GM18858 (cell line): ENCODE results near the gene HAUS5.
"Not testable (repeated sequence)": the region's sequence is repeated elsewhere in the genome, so short reads cannot be mapped to it uniquely, and the experiment has no call there.

ENCODE experiments used
- ATAC-seq: cut with Tn5 transposase; IDR thresholded peaks from one replicate; pipeline ENCODE4 v1.9.1; 2021; ENCODE audit not compliant: unreplicated experiment

HAUS5 gene

GRCh38 chr19:35642312-35642711 lies 29.8 kb downstream of the HAUS5 start:
- no peak for ATAC-seq

GRCh38 chr19:35642798-35643254 lies 30.3 kb downstream of the HAUS5 start:
- no peak for ATAC-seq

- no peak for ATAC-seq
These were observed 31.0 kb downstream of the HAUS5 start for GRCh38 chr19:35643255-35644205.

- peak; percentile 47 for ATAC-seq
These were observed 31.9 kb downstream of the HAUS5 start for GRCh38 chr19:35644206-35644986.

- ATAC-seq = no peak
These were observed 32.6 kb downstream of the HAUS5 start for GRCh38 chr19:35644987-35645679.

- ATAC-seq = no peak
These were observed 33.4 kb downstream of the HAUS5 start for GRCh38 chr19:35645680-35646511.

- peak; percentile 69 for ATAC-seq
These were observed 35.8 kb downstream of the HAUS5 start, which contains the start of gene COX6B1 for GRCh38 chr19:35648017-35648961. Gene COX6B1, plus strand, starts transcription at chr19:35648323. Its CDS starts 2,921 bp downstream, at chr19:35651244.

GRCh38 chr19:35650581-35650980 lies 38.0 kb downstream of the HAUS5 start:
- no peak for ATAC-seq

GRCh38 chr19:35654828-35655227 lies 42.3 kb downstream of the HAUS5 start:
- not testable (repeated sequence) for ATAC-seq

- no peak for ATAC-seq
These were observed 43.1 kb downstream of the HAUS5 start for GRCh38 chr19:35655600-35655999.

GRCh38 chr19:35656700-35657099 lies 44.2 kb downstream of the HAUS5 start:
- ATAC-seq = no peak

- no peak for ATAC-seq
These were observed 45.6 kb downstream of the HAUS5 start for GRCh38 chr19:35657904-35658700.

- no peak for ATAC-seq
These were observed 49.4 kb downstream of the HAUS5 start for GRCh38 chr19:35661995-35662340.

- no peak for ATAC-seq
These were observed 51.4 kb downstream of the HAUS5 start for GRCh38 chr19:35663981-35664380.

GRCh38 chr19:35665157-35665556 lies 52.6 kb downstream of the HAUS5 start:
- ATAC-seq = no peak

GRCh38 chr19:35665604-35666003 lies 53.1 kb downstream of the HAUS5 start:
- no peak for ATAC-seq

GRCh38 chr19:35666251-35666913 lies 53.8 kb downstream of the HAUS5 start, which contains the start of gene UPK1A:
Gene UPK1A, plus strand, starts transcription at chr19:35666517. Its CDS starts 296 bp downstream, at chr19:35666813.
- ATAC-seq = no peak

- ATAC-seq = no peak
These were observed 57.0 kb downstream of the HAUS5 start for GRCh38 chr19:35669566-35669965.
